MM.1S (cell line): ENCODE results near the gene EGFL8.

Source experiments
- CTCF ChIP-seq: fragments of 300-600 bp; sonication (generic); IDR thresholded peaks from 2 replicates; pipeline ENCODE4 v1.5.1; 2016; ENCODE audit warnings: antibody characterized with exemption, low read length, mixed read lengths
- EZH2 ChIP-seq: fragments of 300-600 bp; sonication (generic); optimal IDR thresholded peaks from 2 replicates; pipeline ENCODE3; 2017; ENCODE audit warnings: low read depth, mild to moderate bottlenecking, antibody characterized with exemption, low read length, mixed read lengths

GRCh38 chr6:32190054-32190851 lies 25.9 kb downstream of the EGFL8 start, which contains the start of gene PBX2:
- TF ChIP-seq CTCF (no peak), EZH2 (no peak)
